T-helper 2 cell treated with Interferon-gamma antibody and Interleukin-4, amounts not matched to agents 100 ng/mL and 5 ng/mL, for 36 hours (primary cell): ENCODE data around the gene SMOC2. TPM values are rescaled to one million over a fixed set of nuclear protein-coding genes. Genes with fewer than 3 reads are reported as not detected.
"Not testable (repeated sequence)": the region's sequence is repeated elsewhere in the genome, so short reads cannot be mapped to it uniquely, and the experiment has no call there.

Experiments
- intact Hi-C: fragments of 100-400 bp; cut with micrococcal nuclease; formaldehyde crosslinking; loops from one replicate; pipeline ENCODE4 v1.15.1; 2023
- total RNA-seq: library from RNA; stranded (reverse); gene quantifications from 2 replicates; pipeline ENCODE4 v1.2.3, GENCODE V29; 2022

SMOC2 gene
- total RNA-seq, 1 donor from 2014 or later, result not detected

DNA sequence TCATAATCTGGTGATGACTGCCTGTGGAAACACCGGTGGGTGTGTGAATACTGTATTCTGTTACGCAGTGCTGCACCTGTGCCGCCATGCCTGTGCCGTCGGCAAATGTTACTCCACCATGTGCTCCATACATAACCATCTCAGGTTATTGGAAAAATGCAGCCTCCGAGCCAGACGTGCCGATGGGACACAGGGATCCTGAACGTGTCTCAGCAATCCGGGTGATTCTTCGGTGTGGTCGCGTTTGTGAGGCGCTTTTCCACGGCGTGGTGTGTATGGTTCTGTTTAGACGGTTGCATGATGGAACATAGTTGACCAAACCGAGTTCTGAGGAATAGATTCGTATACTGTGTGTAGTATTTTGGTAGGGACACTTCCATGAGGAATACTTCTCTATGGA, 130.3 kb downstream of the SMOC2 start:
- intact Hi-C loops, result no loop called here

DNA sequence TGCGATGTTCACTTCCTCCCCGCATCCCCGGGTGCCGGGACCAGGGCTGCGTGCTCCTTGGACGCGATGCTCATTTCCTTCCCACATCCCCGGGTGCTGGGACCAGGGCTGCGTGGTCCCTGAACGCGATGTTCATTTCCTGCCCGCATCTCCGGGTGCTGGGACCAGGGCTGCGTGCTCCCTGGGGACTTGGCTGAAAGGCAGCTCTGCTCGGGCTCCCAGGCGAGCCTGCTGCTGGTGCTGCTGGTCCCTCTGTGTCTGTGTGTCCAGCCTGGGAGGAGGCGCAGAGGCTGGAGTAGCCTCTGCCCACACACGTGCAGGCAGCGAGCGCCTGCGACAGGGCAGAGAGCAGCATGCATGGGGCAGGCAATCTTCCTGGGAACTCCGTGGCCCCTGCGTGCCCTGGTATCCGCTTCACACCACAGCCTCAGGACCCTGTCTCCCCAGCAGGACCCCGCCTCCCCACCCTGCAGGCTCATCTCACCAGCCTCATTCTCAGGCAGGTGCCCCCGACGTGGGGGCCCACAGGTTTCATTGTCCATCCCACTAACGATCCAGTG, 132.4 kb downstream of the SMOC2 start:
- intact Hi-C loops, result not testable (repeated sequence)

DNA sequence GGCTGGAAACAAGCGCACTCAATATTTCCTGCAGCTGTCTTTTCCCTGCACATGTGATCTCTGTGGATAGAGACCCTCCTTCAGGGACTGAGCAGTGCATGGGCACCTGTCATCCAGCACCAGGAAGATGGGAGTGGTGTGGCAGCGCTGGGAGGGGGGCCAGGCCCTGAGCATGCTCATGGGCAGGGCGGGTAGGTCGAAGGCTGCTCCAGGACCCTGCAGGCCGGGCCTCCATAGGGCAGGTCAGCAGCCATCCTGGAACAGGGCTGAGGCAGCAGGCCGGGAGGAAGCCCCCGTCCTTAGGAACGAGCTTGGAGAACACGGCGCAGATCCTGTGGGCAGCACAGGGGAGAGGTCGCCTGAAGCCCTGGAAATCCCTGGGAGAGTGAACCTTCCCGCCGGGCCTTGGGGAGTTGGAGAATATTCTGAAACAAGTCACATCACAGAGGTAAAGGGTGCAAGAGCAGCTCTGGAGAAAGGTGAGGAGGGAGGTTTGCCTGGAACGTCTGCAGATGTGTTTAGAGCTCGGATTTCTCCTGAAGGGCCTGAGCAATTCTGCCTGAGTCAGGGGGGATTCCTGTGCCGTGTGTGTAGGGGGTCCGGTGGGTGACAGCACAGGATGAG, 133.2 kb downstream of the SMOC2 start:
- intact Hi-C loops, result no loop called here

DNA sequence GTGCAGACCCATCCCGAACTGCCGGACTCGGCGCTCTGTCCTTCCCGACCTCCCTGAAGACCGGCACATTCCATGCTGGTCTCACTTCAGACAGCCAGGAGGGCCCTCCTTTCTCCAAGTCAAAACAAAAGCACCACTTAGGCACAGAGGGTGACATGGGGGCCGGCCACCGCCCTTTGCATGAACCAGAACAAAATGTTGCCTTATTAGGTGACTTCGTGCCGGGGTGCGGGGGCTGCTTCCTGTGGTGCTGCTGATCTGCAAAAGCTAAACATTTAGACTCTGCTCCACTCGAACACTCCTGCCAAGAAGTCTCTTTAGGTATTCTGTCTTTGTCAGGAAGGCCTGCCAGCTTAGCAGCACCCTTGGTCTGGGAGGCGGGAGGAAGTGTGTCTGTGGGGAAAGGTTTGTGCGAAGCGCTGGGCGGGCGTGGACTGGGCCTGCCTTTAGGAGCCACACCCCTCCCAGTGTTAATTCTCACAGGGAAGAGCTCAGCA, 133.8 kb downstream of the SMOC2 start:
- intact Hi-C loops, result no loop called here

DNA sequence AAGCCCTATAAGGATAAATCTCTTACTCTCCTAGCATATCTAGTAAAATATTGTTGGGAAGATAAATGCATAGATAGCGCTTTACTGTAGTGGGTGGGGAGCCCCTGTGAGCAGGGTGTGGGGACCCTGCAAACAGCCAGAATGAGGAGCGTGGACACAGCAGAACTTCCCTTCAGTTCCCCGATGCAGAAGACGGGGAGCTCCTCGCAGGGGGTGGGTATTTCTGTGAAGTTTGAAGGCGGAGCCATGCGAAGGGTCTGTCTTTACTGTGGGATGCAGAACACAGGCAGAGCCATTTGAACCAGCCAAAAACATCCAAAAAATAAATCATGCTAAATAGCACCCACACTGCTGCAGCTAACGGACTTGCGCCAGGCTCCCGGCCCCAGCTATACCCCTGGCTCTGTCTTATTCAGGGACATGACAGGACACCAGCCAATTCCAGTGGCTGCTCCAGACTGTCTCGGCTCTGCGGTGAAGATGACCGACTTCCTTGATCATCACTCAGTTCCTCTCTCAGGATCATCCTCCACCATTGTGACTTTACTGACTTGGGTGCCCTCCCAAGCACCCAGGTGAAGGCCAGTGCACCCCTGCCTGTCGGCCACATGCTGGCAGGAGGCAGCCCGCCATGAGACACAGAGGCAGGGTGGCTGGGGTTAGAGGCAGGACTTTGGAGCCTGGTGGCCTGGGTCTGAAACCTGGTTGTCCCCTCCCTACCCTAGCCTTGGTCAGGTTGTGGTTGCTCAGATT, 134.5 kb downstream of the SMOC2 start:
- intact Hi-C loops, result no loop called here

DNA sequence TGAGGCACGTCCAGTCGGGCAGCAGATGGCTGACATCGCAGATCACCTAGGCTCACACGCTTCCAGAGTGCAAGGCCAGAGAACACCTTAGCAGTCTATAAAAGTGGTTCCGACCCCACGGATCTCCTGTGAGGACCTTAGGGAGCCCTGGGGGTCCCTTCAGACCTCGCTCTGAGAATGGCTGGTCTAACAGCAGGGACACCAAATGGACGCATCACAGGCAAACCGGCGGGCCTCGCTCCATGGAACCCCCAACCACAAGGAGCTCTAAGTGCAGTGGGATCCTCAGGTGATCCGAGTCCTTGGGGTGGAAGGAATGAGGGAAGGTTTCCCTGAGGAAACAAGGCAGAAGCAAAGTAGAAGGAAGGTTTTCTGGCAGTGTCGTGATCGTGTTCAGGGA, 135.4 kb downstream of the SMOC2 start:
- intact Hi-C loops, result no loop called here

DNA sequence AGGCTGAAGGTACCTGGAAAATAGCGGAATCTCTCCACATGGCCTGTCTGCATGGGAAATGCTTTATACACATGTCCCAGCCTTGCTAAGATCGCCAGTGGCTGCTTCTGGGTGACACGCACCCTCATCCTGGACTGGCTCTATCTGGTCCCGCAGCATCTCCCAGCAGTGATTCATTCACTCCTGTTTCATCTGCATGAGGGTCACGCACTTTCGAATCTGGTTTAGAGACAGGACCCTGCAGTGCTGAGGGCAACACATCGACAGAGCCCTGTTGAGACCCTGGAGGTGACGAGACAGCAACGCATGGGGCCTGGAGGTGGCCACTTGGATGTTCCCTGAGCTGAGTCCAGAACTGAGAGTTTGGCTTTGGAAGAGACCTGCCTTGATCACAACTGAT, 136.5 kb downstream of the SMOC2 start:
- intact Hi-C loops, result no loop called here

DNA sequence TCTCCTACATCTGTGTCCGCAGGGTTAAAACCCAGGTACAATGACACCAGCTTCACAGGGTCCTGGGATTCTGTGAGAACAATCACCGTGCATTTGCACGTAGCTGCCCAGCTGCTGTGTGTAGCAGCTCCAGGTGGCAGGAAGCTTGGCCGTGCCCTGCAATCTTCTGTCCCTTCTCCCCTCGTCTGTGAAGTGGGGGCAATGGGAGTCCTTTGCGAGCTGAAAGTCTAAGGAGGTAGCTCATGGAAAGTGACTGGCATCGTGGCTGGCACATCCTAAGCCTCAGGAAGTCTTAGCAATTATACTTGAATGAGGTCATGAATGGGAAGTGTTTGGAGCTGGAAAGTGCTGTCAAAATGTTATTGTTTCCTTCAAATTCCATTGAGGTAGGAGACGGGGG, 137.1 kb downstream of the SMOC2 start:
- intact Hi-C loops, result no loop called here

DNA sequence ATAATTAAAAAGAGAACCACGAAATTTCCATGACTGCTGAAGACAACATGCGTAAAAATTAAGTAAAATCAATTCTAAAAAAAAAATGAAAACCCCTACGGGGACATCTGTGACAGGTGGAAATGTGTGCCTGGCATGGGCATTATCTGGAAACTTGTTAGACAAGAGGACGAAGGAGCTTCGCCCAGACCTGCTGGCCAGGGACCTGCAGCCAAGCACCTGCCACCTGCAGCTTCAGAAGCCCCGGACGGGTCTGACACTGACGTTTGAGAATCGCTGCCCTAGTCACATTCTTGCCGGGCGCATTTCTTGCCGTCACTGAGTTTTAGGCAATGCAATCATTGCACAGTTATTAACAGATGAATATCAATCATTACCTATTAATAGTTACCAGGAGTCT, 140.3 kb downstream of the SMOC2 start:
- intact Hi-C loops, result no loop called here

DNA sequence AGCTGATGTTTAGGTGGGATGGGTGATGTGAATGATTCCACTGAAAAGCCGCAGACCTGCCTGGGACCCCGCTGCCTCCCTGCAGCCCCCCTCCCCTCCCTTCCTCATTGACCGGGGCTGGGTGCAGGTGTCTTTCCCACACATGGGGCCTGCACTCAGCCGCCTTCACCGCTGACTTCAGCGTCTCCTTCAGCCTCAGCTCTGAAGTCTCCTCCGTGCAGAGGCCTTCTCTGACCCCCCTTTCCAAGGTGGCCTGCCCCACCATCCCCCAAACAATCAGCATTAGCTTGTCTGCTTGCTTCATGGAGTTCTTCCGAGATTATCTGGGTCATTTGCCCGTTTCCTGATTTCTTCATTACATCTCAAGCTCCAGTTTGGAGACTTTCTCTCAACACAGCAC, 140.7 kb downstream of the SMOC2 start:
- intact Hi-C loops, result no loop called here

DNA sequence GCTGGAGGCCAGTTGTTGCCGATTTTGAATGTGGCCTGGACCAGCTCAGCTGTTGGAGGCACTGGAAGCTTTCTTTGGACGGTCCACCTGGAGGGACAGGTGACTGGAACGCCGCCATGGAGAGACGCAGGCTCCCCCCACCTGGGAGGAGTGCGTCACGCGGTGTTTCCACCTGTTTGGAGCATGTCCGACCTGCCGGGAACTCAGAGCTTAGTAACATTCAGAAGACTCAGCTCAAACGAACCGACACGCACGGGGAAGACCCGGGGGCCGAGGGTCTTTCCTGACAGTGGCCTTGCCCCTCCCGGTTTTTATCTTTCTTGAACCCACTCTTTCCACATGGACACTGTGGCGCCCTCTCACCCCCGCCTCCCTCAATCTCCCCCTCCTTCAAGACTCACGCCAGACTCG, 141.6 kb downstream of the SMOC2 start:
- intact Hi-C loops, result no loop called here

DNA sequence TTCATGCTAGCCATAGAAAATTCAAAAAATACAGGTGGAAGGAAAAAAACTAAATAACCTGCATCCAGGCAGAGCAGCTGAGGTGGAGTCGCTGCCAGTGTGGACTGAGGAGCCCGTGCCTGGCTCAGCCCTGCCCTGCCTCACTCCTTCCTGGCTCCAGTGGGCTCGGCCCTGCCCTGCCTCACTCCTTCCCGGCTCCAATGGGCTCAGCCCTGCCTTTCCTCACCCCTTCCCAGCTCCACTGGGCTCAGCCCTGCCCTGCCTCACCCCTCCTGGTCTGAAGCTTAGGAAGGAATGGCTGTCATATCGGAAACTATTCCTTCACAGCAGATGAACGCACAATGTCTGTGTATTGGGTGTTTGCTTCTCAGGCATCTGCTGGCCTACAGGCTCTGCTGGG, 142.1 kb downstream of the SMOC2 start:
- intact Hi-C loops, result no loop called here

DNA sequence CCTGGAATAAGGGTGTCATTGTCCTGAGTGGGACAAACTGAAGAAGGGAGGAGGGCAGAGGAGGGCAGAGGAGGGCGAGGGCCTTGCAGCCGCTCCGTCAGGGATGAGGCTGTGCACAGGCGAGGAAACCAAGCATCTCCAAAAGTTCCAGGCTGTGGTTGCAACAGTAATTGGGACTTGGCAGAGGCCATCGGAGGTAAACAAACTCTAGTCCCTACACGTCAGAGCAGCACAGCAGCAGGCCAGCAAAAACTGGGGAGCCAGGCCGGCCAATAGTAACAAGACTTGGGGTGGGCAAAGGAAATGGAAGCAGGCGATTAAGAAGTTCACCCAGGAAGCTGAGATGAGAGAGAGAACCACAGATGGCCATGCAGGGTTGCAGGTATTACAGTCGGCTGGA, 142.8 kb downstream of the SMOC2 start:
- intact Hi-C loops, result no loop called here

DNA sequence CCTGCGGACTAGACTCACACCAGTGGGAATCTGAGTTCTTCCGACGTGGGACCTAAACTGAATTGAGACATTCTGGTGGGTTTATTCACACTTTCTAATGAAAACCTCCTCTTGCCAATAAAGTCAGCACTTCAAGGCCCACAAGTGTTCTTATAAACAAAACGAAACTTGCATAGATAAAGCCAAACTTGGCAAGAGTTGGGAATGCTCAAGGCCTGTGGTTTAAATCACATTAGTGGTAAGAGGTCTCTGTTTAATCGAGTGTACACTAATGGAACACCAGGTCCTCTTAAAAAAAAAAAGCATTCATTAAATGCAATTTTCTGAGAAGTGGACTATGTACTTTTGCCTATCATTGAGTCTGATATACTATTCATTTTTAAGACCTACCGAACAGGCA, 143.3 kb downstream of the SMOC2 start:
- intact Hi-C loops, result no loop called here

DNA sequence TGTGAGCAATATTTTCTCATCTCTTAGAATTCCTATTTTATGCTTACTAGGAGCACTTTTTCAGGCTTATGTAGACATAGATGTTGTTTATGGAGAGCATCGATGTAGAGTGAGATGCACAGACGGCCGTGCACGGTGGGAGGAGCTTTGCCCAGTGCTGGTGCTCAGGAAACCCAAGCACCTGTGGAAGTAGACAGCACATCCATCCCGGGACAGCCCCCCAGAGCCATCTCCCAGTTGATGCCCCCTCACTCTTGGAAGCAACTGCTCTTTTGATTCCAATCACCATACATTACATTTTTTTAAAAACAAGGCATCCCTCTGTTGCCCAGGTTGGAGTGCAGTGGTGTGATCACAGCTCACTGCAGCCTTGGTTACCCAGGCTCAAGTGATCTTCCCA, 143.7 kb downstream of the SMOC2 start:
- intact Hi-C loops, result no loop called here

DNA sequence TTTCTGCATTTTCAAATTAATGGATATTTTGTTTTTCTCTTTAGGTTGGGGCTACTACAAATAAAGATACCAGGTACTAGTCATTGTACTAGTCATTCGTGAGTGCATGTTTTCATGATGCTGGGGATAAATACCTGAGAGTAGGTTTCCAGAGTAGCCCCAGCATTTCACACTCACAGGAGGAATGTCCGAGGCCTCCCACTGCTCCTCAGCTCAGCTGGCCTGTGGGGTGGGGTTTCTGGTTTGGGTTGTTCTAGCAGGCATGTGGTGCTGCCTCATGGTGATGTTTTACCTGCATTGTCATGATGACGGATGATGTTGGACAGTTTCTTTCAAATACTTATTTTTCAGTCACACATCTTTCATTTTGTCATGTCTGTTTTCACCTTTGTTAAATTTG, 144.5 kb downstream of the SMOC2 start:
- intact Hi-C loops, result no loop called here

DNA sequence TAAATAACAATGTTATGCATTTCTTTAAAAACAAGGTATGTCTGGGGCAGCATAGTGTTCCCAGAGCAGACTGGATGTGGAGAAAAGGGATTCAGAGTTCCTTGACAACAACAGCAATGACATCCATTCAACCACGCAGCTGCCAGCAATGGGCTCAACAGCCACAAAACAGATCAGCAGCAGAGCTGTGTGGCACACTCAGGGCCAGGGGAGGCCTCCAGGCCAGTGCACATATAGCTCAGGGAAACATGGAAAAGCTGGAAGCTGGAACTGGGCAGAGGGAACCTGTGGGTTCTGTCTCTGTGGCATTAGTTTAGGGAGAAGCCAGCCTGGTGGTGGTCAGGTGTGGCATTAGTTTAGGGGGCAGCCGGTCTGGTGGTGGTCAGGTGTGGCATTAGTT, 148.3 kb downstream of the SMOC2 start:
- intact Hi-C loops, result no loop called here

DNA sequence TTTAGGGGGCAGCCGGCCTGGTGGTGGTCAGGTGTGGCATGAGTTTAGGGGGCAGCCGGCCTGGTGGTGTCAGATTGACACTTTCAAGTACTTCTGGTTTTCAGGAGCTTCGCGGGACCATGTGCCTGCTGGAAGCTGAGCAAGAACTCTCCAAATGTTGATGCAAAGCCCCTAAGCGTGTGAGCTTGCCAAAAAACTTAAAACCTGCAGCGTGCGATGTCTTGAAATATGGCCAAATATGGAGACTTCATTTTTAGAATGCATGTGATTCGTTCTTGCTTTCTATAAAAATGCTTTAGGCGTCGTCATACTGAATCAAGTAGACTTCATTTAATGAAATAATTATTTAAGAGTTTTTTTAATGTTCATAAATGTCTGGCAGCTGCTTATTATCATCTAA, 149.4 kb downstream of the SMOC2 start:
- intact Hi-C loops, result no loop called here

DNA sequence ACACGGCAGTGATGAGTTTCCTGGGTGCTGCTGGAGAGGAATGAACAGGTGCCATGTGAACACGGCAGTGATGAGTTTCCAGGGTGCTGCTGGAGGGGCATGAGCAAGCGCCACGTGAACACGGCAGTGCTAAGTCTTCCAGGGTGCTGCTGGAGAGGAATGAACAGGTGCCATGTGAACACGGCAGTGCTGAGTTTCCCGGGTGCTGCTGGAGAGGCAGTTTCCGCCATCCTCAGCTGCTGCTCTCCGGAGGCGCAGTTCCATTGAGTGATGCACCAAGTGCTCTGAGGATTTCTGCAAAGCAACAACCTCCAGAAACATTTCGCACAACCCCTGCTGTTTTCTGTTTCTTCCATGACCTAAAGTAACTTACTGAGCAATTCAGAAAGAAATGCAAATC, 155.4 kb downstream of the SMOC2 start:
- intact Hi-C loops, result no loop called here

DNA sequence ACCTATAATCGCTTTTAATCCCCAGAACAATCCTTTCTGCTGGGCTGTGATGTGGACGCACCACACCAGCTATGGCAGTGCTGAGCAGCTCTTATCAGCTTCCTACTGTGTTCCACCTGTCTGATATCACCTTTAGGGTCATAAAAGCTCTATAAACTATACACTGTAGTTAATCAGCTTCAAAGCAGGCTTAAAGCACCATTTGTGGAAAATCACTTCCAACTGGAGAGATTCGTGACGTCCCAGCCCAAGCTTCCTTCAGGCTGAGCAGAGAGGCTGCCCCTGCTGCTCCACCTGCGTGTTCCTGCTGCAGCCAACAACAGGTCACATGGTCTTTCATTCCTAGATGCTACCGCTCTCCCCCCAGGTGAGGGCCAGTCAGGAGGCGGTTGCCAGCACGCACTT, 156.5 kb downstream of the SMOC2 start:
- intact Hi-C loops, result no loop called here

DNA sequence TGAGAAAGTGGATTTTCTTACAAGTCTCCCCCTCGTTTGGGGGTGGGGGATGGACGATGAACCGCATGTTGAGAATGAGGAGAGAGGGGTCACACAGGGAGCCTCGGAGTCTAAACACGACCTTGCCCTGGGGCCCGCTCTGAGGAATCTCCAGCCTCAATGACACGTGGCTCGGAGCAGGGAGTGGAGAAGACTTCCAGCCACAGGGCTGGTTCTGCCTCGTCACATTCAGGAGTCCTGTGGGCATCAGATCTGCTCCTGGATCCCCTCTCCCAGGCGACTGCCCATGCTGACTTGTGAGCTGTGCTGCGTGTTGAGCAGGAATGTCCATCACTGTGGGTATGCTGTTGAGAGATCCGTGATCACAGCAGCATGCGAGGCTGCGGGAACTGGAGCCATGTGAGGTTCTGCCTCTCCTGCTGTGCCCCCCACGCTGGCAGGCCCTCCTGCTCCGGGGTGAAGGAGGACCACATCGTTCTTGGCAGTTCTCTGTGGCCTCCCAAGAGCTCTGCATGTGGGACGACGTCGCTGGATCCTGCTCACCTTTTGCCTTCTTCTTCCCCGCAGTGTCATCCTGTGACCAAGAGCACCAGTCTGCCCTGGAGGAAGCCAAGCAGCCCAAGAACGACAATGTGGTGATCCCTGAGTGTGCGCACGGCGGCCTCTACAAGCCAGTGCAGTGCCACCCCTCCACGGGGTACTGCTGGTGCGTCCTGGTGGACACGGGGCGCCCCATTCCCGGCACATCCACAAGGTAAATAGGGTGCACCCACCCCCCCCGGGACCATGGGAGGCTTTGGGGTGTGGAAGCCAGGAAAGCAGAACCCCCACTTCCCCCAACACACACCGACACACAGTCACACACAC, 157.5 kb downstream of the SMOC2 start:
- intact Hi-C loops, result no loop called here

DNA sequence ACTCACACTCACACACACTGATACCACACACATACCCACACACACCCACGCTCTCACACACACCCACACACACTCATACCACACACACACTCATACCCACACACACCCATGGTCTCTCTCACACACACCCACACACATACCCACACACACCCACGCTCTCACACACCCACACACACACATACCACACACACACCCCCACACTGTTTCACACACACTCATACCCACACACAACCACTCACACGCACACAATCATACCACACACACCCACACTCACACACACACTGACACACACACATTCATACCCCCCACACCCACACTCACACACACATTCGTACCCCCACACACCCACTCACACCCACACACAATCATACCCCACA, 158.1 kb downstream of the SMOC2 start:
- intact Hi-C loops, result no loop called here
